Stimulated activated naive CD8-positive, alpha-beta T cell treated with anti-CD3 and anti-CD28 coated beads, Interleukin-15, Interleukin-2, amounts not matched to agents 100 U/mL and 50 U/mL, for 24 hours (primary cell): Measurements from ENCODE around the gene NPB.
A peak's percentile ranks its signal among the peaks of the same experiment; 100 is the strongest.

ENCODE experiments used
- ATAC-seq: fragments of 150-1000 bp; cut with Tn5 transposase; one replicate; pipeline ENCODE4 v1.10.0; 2021
- DNase-seq: peaks from one replicate; pipeline ENCODE4 v3.0.0; 2021

NPB gene

DNA sequence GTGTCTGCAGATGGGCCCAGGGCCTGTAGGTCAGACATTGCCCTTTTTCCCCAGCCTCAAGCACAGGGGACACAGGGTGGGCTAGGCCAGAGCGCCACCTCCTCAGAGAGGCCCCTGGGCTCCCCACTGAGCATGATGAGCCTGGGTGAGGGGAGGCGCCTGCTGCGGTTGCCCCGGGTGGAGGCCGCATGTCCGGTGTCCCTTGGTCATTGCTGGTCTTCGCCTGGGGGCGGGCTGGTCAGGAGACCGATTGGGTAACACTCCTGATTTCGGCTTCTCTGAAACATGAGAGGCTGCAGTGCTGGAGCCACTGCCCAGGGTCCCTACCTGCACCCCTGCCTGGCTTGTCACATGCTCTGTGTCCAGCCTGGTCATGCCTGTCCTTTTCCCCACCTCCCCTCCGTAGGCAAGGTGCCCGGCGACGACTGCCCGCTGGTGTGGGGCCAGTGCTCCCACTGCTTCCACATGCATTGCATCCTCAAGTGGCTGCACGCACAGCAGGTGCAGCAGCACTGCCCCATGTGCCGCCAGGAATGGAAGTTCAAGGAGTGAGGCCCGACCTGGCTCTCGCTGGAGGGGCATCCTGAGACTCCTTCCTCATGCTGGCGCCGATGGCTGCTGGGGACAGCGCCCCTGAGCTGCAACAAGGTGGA lies 2.4 kb upstream of the NPB start:
- no peak for ATAC-seq
- no peak for DNase-seq

DNA sequence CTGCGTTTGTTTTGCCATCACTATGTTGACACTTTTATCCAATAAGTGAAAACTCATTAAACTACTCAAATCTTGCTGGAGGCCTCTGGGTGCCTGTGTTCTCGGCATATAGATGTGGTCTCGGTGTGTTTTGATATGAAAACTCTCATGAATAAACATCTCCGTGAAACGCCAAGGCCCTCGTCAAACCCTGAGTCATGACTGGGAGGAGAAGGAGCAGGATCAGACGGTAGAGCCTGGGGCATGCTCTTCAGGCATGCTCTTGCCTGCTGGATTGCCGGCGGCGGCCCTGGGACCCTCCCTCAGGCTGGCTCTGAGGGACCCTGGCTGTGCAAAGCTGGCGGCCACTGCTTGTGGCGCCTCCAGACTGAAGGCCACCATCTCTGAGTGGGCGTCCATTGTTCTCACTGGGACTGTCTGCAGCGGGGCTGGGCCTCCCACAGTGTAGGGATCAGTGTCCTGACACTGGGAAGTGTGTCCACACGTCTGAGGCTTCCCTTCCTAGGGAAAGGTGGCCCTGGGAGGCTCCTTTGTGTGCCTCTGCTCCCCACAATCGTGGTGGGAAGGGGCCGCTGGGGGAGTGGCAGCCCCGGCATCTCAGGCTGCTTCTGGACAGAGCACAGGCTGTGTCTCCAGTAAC lies 1.7 kb upstream of the NPB start:
- DNase-seq (no peak), ATAC-seq (no peak)

DNA sequence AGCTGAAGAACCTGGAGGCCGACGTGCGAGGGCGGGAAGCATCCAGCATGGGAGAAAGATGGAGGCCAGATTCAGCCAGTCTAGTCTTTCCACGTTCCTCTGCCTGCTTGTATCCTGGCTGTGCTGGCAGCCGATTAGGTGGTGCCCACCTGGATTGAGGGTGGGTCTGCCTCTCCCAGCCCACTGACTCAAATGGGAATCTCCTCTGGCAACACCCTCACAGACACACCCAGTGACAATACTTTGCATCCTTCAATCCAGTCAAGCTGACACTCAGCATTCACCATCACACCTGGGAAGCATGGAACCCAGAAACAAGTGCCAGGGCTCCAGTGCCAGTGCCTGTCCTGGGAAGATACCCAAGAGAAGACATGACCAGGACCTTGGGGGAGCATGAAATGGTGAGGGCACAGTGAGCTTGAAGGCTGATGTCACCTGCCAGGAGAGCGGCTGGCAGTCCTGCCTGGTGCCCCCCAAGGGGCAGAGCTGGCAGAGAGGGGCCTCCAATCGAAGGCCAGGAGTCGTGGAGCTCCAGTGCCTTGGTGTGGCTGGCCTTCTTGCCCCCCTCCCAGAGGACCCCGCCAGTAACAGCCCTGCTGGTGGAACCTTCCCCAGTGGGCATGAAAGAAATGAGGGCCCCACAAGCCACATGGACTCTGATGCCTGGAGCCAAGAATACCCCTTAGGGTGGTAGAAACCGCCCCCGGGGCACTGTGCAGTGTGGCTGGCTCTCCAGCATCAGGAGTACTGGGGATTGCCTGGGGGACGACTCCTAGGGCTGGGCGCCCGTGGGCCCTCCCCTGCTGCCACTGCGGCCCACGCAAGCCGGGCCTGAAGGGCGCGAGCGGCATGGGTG lies 643 bp upstream of the NPB start:
- ATAC-seq (no peak), DNase-seq (no peak)

DNA sequence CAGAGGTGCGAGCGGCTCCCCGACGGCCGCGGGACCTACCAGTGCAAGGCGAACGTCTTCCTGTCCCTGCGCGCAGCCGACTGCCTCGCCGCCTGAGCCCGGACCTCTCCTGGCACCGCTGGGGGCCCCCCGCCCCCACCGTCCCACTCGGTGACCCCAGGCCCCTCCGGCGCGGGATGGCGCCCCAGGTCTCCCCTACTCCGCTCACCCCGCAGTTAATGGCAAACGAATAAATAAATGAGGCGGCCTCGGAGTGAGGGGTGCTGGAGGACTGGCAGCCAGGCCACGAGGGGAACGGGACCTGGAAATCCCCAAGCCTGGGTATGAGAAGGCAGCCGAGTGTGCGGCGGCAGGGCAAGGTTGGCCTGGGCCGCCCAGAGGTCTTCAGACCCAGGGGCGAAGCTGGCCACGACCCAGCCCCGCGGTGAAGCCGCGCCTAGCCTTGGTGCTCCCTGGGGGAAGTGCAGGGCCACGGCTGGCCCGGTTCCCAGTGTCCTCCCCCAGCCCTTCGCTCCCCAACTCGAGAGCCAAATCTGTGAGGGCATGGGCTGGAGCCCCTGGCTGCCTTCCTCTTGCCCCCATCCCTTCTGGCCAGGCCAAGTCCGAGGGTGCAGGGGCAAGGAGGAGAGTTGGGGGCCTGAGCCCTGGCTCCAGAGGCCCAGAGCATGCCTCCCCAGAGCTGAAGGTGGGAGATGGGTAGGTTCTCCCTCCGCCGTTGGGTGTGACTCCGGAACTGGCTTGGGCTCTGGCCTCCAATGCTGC lies 796 bp downstream of the NPB start:
- DNase-seq = no peak
- peak; percentile 4 for ATAC-seq

- DNase-seq (no peak), ATAC-seq (no peak)
Measured at GRCh38 chr17:81903415-81903831, 1.4 kb downstream of the NPB start.

GRCh38 chr17:81903896-81904599 lies 2.0 kb downstream of the NPB start:
- DNase-seq = no peak

DNA sequence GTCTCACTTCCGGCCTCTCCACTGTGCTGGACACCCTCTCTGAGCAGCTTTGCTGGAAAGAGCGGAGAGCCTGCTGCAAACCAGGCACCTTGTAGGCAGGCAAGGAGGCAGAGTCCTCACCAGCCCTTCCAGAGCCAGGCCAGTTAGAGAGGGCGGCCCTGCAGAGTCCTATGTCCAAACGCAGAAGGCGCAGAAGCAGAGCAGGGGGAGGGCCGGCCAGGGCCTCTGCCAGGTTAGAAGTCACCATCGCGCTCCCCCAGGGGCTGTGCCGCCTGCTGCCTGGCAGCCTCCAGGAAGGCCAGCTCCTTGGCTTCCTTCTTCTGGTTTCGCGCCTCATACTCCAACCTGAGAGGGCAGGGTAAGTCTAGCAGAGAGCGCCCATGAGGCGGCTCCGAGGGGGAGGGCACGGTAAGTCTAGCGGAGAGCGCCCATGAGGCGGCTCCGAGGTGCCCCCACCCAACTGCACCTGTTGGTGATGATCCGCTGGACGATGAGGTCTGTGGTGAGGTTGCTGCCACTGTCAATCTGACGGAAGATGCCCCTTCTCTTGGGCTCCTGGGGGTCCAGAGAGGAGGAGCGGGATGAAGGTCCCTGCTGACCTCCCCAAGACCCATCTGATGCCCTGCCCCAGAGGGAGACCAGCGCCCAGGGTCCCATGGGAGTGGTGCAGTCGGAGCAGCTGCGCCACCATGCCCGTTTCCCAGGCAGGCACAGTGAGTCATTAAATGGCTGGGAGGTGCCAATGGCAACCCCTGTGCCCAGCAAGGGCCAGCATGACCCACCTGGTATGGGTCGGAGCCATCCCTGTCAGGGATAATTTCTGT lies 2.8 kb downstream of the NPB start:
- ATAC-seq (no peak), DNase-seq (no peak)

More at GRCh38 chr17:81903896-81904599, 2.0 kb downstream of the NPB start:
- ATAC-seq = no peak

DNA sequence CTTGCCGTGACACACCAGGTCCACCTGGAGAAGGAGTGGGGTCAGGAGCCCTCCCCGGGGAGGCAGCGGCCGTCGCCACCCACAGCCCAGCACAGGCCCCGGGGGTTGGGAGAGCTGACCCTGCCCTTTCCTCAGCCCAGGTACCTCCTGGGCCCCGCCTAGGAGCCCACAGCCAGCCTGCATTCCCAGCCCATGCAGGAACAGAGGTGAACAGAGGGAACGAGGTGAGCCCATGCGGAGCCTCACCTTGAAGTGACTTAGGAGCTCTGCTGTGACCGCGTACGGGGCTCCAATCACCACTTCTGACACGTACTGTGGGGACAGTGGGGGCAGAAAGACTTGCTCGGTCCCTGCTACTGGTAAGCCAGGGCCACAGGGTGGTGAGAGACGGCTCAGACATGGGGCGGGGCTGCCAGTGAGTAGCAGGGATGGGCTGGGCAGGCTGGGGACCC lies 3.4 kb downstream of the NPB start:
- no peak for ATAC-seq
- no peak for DNase-seq

DNA sequence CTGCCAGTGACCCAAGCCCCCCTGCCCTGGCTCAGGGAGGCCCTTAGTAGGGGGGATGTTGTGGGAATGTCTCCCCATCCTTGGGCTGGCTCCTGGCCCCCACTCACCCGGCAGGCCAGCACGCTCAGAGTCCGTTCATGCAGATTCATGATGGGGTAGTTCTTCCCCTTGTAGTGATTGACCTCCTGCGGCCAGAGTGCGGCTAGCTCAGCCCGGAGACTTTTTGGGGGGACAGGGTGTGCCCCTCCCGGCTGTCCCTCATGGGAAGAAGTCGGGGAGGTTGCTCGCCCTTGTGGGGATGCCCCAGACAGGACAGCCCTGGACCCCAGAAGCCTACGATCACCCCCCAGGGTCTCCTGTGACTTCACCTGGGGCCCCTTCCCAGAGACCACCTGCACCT lies 4.0 kb downstream of the NPB start:
- no peak for ATAC-seq
- DNase-seq = no peak

- DNase-seq (no peak), ATAC-seq (no peak)
Measured at GRCh38 chr17:81906476-81907218, 4.6 kb downstream of the NPB start.

GRCh38 chr17:81907219-81908145 lies 5.4 kb downstream of the NPB start:
- DNase-seq (no peak), ATAC-seq (no peak)

DNA sequence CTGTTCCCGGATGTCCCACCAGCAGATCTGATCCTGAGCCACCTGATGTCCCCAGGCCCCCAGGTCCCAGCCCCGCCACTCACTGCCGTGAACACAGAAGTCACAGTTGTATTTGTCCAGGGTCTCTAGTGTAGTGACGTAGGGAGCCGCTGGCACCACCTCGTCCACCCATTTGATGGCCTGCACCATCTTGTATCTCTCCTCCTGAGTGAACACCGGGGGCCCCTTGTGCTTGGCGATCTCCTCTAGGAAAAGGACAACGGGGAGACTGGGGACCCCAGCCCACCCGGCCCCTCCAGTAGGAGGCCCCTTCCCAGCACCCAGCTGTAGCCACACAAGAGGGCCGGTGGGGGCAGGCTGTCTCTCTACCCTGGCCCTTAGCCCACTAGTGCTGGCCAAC lies 6.8 kb downstream of the NPB start:
- ATAC-seq (no peak), DNase-seq (no peak)

GRCh38 chr17:81909231-81909630 lies 7.2 kb downstream of the NPB start:
- ATAC-seq (no peak), DNase-seq (no peak)

GRCh38 chr17:81909966-81910839 lies 8.2 kb downstream of the NPB start:
- DNase-seq = no peak
- ATAC-seq = no peak

DNA sequence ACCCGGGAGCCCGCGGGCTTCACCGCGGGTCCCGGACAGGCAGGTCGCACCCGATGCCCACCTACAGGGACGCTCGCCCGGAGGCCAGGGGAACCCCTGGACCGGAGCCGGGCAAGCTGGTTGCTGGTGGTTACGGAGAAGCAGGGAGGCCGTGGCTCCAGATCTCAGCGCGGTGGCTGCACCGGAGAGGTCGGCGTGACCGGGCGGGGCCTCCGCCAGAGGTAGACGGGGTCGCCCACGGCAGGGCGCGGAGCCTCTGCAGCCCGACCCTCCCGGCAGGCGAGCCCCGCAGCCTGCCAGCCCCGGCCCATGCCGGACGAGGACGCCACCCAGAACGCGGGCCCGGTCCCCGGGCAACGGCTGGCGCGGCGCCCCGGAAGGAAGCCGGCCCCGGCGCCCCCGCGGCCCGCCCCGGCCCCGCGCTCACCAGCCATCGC lies 8.8 kb downstream of the NPB start:
- no peak for ATAC-seq
- no peak for DNase-seq

GRCh38 chr17:81911277-81911961 lies 9.4 kb downstream of the NPB start, which contains the start of gene PCYT2:
TSS of gene PCYT2 (minus strand) at chr17:81911399. CDS start at chr17:81911355, 44 bp downstream.
- ATAC-seq (peak; percentile 93), DNase-seq (peak; percentile 95)

GRCh38 chr17:81911969-81912368 lies 9.9 kb downstream of the NPB start:
- ATAC-seq = no peak
- DNase-seq = no peak
